ENCODE results near the gene MAN2C1. TPM values are rescaled to one million over a fixed set of nuclear protein-coding genes. Genes with fewer than 3 reads are reported as not detected.
"Not testable (repeated sequence)": the region's sequence is repeated elsewhere in the genome, so short reads cannot be mapped to it uniquely, and the experiment has no call there.

The MAN2C1 gene
- total and polyA plus RNA-seq, 7 donors: 18.0 to 221 (median 130) TPM

DNA sequence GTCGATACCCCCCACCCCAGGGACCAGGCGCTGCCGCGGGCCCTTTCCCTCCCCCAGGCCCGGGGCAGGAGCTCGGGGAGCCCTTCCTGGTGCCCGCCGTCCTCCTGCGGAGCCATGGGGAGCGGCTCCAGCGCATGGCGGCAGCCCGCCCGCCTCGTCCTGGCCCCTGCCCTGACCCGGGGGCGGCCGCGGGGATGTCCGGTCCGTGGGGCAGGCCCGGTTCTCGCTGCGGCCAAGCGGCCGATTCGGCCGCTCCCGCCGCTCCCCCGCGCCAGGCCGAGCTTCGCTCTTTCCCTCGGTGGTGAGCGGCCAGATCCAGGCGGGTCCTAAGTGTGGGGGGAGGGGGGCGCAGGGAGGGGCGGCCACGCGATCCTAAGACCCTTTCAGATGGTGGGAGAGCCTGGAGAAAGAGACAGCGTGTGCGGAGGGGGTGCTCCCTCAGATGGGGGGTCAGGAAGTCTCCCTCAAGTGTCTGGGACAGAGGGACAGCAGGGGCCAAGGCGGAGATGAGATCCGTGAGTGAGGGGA, 20.3 kb downstream of the MAN2C1 start:
- intact Hi-C loops (cut with DNase I): no loop called here
- no peaks in the 10 kb centered on the region for H3K27me3 ChIP-seq
- DNase-seq: no peak
- 1 to 2% methylated on average over 45 of the region's 45 CpGs for WGBS, 2 donors
- no peaks in the 10 kb centered on the region for H3K9me3 ChIP-seq
- H3K36me3 ChIP-seq: no peaks in the 10 kb centered on the region
- peaks cover 0 to 24% (median 19%) of the 10 kb centered on the region in 4 donors for H3K4me1 ChIP-seq
- H3K27ac ChIP-seq: peak overlapping the region; percentile 70 to 76 (median 74)
- TF ChIP-seq, protein P1, sequence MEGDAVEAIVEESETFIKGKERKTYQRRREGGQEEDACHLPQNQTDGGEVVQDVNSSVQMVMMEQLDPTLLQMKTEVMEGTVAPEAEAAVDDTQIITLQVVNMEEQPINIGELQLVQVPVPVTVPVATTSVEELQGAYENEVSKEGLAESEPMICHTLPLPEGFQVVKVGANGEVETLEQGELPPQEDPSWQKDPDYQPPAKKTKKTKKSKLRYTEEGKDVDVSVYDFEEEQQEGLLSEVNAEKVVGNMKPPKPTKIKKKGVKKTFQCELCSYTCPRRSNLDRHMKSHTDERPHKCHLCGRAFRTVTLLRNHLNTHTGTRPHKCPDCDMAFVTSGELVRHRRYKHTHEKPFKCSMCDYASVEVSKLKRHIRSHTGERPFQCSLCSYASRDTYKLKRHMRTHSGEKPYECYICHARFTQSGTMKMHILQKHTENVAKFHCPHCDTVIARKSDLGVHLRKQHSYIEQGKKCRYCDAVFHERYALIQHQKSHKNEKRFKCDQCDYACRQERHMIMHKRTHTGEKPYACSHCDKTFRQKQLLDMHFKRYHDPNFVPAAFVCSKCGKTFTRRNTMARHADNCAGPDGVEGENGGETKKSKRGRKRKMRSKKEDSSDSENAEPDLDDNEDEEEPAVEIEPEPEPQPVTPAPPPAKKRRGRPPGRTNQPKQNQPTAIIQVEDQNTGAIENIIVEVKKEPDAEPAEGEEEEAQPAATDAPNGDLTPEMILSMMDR (IDR thresholded peaks at IDR 0.05): no peak
- TF ChIP-seq POLR2A (IDR thresholded peaks at IDR 0.05) (no peak), POLR2AphosphoS5 (IDR thresholded peaks at IDR 0.05) (no peak), EP300 (IDR thresholded peaks at IDR 0.05) (no peak)
- peak overlapping the region; percentile 63 to 87 (median 82) for H3K4me3 ChIP-seq

DNA sequence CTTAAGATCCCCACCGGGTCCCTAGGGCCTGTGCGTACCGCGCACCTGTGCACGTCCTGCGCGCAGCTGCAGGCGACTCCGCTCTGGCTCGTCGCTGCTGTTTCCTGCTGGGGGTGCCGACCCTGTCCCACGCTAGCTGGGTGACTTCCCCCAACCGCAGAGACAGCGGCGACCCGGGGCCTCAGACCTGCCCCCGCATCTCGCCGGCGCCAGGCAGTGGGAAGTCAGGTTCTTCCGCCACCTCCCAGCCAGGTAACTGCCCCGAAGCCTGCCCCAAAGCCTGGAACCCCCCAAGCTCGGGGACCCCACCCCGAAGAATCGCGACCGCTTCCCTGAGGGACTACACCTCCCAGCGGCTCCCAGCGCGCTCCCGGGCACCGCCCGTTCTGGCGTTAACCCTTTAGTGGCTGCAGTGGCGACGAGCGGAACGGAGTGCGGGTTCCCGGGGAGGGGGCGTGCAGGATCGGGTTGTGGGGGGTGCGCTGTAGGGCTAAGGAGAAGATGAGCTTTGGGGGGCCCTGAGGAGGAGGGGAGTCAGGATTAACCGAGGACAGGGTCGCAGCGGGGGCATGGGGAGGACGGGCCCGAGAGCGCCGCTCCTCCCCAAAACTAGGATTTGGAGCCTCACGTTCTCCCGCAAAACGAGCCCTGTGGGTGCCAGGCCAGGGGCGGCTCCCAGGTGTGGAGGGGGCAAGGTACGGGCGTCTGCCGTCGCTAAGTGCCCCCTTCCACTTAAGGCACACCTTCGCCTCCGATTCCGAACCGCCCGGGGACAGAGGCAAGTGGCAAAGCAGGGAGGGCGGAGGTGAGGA, 21.0 kb downstream of the MAN2C1 start:
- Histone ChIP-seq H3K27me3 (no peaks in the 10 kb centered on the region), H3K36me3 (no peaks in the 10 kb centered on the region), H3K9me3 (no peaks in the 10 kb centered on the region), H3K4me3 (peak overlapping the region; percentile 63 to 87 (median 82)), H3K27ac (peak overlapping the region; percentile 70 to 76 (median 74)), H3K4me1 (peaks cover 0 to 24% (median 19%) of the 10 kb centered on the region in 4 donors)
- intact Hi-C loops (cut with DNase I): no loop called here
- DNase-seq: peak; percentile 78
- TF ChIP-seq POLR2A (IDR thresholded peaks at IDR 0.05) (no peak), EP300 (IDR thresholded peaks at IDR 0.05) (no peak), POLR2AphosphoS5 (IDR thresholded peaks at IDR 0.05) (peak in 2 of 4 donors; percentile 26 to 35)
- TF ChIP-seq, protein P1 (IDR thresholded peaks at IDR 0.05): no peak
- WGBS, 2 donors: 0% methylated on average over 65 of the region's 65 CpGs

DNA sequence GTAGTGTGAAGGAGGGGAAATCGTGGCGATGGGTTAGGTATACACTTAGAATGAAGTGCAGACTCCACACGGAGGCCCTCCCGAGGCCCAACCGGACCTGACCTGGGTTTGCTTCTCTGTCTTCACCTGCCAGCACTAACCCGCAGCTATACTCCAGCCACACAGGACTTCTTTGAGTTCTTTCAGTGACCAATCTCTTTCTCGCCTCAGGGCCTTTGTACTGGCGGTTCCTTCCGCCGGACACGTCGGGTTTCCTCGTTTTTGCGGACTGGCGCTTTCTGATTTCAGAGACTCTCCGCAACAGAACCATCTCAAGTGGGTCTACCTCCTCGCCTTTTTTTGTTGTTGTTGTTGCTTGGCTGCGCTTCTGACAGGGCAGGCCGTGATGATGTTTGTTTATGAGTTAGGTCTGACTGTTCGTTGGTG, 21.6 kb downstream of the MAN2C1 start, which contains the start of gene NEIL1:
Gene NEIL1, plus strand, starts transcription at position 244 of the 426 bp plus-strand sequence. CDS start 1,867 bp downstream, outside the sequence.
- Histone ChIP-seq H3K27ac (peak within 1 kb of the TSS; percentile 70 to 76 (median 74)), H3K36me3 (no peaks in the 10 kb centered on the region), H3K9me3 (no peaks in the 10 kb centered on the region), H3K27me3 (no peaks in the 10 kb centered on the region), H3K4me3 (peak within 1 kb of the TSS; percentile 63 to 87 (median 82)), H3K4me1 (peaks cover 0 to 24% (median 19%) of the 10 kb centered on the region in 4 donors)
- intact Hi-C loops (cut with DNase I): no loop called here
- WGBS, 2 donors: 11 to 15% methylated on average over 20 of the region's 20 CpGs
- TF ChIP-seq POLR2AphosphoS5 (IDR thresholded peaks at IDR 0.05): no peak
- TF ChIP-seq EP300 (IDR thresholded peaks at IDR 0.05): no peak
- TF ChIP-seq POLR2A (IDR thresholded peaks at IDR 0.05): no peak
- TF ChIP-seq, protein P1 (IDR thresholded peaks at IDR 0.05): no peak
- no peak for DNase-seq

DNA sequence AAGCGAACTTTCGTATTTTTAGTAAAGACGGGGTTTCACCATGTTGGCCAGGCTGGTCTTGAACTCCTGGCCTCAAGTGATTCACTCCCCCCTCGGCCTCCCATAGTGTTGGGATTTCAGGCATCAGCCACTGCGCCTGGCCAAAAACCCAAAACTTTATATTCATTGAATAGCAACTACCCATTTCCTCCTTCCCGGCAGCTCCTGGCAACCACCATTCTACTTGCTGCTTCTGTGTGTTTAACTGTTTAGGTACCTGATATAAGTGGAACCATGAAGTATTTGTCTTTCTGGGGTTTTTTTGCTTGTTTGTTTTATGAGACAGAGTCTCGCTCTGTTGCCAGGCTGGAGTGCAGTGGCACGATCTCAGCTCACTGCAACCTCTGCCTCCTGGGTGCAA, 24.5 kb downstream of the MAN2C1 start:
- H3K27ac ChIP-seq; intact Hi-C loops (cut with DNase I); H3K27me3 ChIP-seq; H3K9me3 ChIP-seq; H3K4me3 ChIP-seq; DNase-seq: not testable (repeated sequence)
- Histone ChIP-seq H3K4me1 (peaks cover 0 to 20% (median 11%) of the 10 kb centered on the region in 4 donors), H3K36me3 (peaks cover 0 to 23% (median 5%) of the 10 kb centered on the region in 4 donors)
- 52 to 55% methylated on average over 8 of the region's 8 CpGs for WGBS, 2 donors

DNA sequence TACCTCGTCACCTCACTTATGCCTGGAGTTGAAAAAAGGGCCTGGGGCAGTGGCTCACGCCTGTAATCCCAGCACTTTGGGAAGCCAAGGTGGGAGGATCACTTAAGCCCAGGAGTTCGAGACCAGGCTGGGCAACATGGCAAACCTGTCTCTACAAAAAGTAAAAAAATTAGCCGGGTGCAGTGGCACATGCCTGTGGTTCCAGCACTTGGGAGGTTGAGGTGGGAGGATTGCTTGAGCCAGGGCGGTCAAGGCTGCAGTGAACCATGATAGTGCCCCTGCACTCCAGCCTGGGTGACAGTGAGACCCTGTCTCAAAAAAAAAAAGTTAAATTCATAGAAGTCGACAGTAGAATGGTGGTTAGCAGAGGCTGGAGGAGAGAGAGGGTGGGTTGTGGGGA, 26.2 kb downstream of the MAN2C1 start:
- no peak for DNase-seq
- no peak overlapping the region for H3K27ac ChIP-seq
- 88 to 94% methylated on average over 6 of the region's 6 CpGs for WGBS, 2 donors
- no peak for TF ChIP-seq POLR2A (IDR thresholded peaks at IDR 0.05)
- TF ChIP-seq POLR2AphosphoS5 (IDR thresholded peaks at IDR 0.05): no peak
- no peak for TF ChIP-seq EP300 (IDR thresholded peaks at IDR 0.05)
- peaks cover 0 to 24% (median 5%) of the 10 kb centered on the region in 4 donors for H3K36me3 ChIP-seq
- no peak overlapping the region for H3K4me3 ChIP-seq
- intact Hi-C loops (cut with DNase I): no loop called here
- no peaks in the 10 kb centered on the region for H3K9me3 ChIP-seq
- H3K27me3 ChIP-seq: no peaks in the 10 kb centered on the region
- H3K4me1 ChIP-seq: peaks cover 0 to 8% (median 4%) of the 10 kb centered on the region in 4 donors
